ENCODE data around the gene TM9SF2.

DNA sequence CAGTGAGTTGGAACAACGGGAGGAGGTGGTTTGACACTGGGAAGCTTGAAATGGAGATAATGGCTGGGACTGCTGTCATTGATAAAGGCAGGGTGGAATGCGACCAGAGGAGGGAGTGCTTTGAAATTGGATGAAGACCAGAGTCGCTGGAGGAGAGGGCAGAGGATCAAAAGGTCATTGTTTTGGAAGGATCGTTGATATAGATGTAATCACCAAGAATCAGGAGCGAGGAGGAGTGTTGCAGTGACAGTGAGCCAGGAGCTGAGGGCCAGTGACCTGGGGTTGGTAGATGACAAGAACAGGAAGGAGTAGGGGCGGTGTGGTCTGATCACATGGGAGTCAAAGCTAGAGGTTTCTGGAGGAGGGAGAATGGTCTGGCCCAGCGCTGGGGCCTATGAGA, 25.3 kb downstream of the TM9SF2 start:
- TF ChIP-seq, protein P1, sequence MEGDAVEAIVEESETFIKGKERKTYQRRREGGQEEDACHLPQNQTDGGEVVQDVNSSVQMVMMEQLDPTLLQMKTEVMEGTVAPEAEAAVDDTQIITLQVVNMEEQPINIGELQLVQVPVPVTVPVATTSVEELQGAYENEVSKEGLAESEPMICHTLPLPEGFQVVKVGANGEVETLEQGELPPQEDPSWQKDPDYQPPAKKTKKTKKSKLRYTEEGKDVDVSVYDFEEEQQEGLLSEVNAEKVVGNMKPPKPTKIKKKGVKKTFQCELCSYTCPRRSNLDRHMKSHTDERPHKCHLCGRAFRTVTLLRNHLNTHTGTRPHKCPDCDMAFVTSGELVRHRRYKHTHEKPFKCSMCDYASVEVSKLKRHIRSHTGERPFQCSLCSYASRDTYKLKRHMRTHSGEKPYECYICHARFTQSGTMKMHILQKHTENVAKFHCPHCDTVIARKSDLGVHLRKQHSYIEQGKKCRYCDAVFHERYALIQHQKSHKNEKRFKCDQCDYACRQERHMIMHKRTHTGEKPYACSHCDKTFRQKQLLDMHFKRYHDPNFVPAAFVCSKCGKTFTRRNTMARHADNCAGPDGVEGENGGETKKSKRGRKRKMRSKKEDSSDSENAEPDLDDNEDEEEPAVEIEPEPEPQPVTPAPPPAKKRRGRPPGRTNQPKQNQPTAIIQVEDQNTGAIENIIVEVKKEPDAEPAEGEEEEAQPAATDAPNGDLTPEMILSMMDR (conservative IDR thresholded peaks at IDR 0.05 in 1 of 2, IDR thresholded peaks at IDR 0.05 in 1 of 2; ENCODE audit: extremely low read depth in 1 of 2, insufficient read depth in 1 of 2, low read depth in 1 of 2, low read length in 2 of 2): no peak
- TF ChIP-seq EZH2 (IDR thresholded peaks at IDR 0.05; ENCODE audit: borderline replicate concordance, low read length): no peak

Measured in mammary epithelial cell (primary cell).